Middle frontal gyrus (tissue), 1 donor: ENCODE measurements around the gene SAG.

Source experiments
- DNase-seq: peaks from one replicate; pipeline ENCODE4 v3.0.0-alpha.2; 2015; ENCODE audit warnings: low spot score; ENCODE audit errors: extremely low spot score

SAG gene

DNA sequence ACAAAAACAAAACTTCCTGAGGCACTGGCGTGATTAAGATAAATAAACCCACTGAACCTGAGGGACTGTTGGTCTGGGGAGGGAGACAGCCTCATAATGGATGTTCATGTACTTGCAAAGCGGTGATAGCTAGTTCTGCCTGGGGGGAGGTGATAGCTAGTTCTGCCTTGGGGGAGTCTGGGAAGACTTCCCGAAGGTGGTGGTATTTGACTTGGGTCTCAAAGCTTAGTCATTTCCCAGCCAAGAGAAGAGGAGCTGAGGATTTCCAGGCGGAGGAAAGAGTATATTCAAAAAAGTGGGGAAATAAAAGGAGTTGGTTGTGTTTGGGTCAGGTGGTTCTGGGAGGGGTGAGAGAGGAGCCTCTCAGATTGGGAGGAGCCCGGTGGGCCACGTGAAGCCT lies 71.4 kb downstream of the SAG start:
- no peak for DNase-seq

DNA sequence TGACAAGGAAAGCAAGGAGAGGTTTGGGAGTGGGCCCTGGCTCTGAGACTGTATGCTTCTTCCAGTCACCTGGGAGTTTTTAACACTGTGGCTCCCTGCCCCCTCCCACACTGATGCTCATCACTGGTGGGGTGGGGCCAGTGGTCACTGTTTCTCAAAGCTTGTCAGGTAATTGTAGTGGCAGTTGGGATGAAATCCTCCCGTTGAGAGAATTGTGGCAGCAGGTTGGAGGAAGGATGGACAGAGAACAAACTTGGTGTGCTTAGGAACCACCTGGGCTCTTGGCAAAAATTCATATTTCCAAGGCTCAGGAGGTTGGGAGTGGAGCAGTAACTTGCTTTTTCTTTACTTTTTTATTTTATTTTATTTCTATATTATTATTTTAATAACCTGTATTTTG lies 71.8 kb downstream of the SAG start:
- DNase-seq, result no peak

DNA sequence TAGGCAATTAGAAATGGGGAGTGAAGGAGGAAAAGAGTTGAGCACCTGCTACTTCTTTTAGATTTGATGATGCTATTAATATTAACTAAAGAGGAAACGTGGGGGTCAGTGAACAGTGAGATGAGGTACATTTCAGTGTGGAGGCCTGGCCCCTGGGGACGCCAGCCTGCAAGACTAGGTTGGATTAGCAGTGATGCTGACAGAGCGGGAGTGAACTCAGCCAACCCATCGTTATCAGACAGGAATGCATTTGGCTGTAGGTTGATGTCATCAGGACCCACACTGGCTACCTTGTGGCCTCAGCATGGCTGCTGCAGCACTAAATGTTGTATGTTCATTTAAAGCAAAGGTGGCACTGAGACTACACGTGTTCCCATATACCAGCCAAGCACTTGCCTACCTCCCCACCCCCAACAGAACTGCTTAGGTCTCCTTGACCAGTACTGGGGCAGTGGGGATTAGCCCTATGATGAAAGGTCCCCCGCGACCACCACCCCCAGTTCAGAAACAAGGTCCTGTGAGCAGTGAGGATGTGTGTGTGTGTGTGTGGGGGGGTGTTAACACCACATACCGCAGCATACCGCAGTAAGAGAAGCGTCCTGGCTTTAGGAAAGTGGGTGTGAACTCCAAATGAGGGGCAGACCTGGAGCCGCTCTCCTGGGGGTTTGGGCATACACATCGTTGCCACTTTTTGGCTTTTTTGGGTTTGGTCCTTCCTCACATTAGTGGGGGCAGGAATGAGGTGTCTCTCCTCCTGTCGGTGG lies 72.7 kb downstream of the SAG start:
- DNase-seq, result no peak

DNA sequence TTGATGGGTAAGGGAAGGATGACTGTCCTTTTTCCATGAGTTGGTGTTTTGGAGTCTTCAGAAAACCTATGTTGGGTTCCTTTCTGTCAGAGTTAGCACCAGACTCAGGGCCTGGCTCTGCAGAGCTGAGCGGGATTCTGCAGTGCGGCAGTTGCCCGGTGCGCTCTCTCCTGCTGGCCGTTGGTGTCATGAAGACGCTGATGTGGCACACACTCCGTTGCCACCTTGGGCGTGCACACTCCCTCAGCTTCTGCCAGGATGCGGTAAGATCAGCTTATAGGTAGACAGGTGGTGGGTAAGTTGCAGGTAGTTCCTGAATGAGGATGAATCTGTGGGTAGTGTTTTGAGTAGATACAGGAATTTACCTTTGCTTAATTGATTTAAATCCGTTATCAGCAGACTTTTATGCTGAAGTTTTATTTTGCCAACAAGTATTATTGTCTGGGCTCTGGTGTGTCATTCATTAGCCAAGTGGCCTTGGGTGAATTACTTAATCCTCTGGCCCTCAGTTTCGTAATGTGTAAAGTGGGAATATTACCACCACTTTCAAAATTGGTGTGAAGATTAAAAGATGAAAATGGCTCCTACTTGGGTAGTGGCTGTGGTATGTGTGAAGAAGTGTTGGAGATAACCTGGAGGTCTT lies 73.5 kb downstream of the SAG start:
- DNase-seq, result no peak

DNA sequence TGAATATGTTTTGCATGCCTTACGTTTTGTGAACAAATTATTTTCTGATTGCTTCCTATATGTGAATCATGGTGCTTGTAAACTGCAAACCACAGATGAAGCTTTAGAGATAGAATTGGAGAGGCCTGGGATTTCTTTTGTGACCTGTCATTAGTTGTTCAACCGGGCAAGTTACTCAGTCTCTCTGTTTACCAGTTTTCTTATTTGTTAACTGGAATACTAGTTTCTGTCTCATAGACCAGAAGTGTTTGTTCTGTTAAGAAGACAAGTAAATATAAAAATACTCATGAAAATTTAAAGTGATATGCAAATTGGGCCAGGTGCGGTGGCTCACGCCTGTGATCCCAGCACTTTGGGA lies 74.0 kb downstream of the SAG start:
- DNase-seq, result no peak

DNA sequence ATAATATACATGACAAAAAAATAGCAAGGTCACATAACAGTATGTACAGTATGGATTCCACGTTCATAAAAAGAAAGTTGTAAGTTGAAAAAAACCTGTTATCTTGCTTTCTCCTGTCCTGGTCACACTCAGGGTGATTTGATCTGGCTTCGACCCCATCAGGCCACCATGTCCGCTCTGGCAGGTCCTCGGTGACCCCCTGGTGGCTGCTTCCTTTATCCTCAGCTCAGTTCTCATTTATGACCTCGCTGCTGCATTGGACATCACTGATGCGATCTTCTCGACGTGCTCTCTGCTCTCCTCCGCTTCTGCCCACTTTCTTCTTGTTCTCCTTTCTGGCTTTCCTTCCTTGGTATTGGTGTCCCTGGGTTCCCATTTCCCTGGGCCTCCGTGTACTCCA lies 76.4 kb downstream of the SAG start:
- DNase-seq, result no peak

DNA sequence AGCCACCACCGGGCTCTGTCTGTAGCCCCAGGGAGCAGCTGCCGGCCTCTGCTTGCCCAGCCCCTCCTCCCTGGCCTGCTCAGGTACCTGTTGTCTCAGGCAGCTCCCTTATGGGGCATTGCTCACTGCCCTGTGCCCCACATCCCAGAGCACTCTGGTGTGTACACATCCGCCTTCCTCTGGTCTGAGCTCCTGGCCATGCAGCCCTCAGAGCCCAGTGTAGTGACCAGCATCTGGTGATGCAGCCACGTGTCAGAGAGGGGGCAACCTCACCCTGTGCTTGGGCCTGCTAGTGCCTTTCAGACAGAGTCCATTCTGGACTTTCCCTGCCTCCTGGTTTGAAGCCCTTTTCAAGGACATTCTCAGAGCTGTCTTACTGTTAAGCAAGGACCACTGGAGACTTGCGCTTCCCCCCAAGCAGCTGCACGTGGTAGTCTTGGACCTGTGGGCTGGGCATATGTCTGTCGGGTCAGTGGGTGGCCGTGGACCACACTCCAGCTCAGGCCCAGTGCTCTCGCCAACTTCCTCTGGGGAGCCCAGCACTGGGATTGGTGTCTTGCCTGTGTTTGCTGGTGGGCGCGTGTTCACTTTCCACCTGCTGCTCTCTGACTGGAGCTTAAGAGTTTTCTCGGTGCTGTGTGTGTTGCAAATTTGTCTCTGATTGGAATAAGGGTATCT lies 77.3 kb downstream of the SAG start:
- DNase-seq, result no peak

DNA sequence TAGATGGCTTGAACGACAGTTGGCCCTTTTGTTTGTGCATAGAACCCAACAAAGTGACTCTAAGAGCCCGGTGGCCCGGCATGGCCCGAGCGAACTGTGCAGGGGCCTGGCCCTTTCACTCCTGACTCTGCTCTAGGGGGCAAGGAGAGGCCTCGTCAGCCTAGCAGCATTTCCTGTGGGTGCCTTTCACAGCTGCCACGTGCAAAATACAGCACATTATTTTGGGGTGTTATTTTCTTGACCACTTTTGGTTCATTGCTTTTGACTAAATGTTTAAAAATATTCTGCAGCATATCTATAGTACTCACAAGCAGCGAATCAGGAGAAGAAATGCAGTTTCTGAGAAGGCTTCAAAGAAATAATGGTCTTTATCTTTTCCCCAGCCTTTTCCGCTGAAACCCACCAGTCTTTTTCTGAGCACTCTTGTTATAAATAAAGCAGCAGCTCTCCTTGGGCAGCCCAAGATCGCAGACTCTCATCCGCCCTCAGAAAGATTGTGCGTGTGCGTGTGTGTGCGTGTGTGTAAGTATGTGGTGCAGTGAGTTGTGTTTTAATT lies 78.0 kb downstream of the SAG start:
- no peak for DNase-seq

DNA sequence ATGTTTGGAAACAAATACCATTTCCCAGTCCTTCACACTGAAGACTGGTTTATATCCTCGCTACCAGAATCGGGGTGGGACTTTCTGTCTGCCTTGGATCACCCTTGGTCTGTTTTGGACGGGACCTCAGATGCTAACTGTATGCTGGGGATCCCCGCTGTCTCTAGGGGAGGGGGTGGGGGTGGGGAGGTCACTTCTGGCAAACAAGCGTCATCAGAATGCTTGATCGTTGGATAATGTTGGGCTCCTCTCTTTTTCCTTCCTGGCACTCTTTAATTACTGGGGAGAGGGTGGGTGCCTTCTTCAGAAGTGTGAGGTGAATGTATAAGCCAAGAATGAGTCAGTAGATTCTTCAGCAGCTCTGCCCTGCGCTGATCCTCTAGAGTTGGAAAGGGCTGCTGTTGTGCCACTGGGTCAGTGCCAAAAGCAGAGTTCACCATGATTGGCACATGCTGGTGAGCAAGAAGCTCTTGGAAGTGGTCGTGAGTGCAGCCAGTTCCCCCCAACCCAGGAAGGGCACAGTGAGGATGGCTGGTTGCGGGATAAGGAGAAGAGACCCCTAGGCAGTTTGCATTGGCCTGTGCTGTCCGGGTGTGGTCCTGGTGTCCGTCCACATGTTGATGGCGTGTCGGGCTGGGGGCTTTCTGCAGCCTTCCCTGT lies 78.9 kb downstream of the SAG start:
- DNase-seq, result no peak

DNA sequence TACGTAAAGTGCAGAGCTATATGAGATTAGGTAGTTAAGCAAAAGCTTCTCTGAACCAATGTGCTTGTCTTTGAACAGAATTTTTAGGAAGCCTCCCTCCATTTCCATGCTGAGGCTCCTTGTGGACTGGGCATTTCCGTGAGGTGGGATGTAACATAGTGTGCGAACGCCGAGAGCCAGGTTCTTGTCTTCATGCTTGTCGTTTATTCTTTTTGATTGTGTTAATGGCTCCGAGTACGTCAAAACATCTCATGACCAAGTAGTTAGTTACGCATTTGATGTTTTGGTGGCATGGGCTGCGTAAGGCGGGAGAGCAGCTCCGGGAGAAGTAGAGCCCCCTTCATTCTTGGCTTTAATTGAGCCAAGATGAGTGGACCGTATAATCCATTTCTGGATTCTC lies 79.6 kb downstream of the SAG start:
- no peak for DNase-seq

DNA sequence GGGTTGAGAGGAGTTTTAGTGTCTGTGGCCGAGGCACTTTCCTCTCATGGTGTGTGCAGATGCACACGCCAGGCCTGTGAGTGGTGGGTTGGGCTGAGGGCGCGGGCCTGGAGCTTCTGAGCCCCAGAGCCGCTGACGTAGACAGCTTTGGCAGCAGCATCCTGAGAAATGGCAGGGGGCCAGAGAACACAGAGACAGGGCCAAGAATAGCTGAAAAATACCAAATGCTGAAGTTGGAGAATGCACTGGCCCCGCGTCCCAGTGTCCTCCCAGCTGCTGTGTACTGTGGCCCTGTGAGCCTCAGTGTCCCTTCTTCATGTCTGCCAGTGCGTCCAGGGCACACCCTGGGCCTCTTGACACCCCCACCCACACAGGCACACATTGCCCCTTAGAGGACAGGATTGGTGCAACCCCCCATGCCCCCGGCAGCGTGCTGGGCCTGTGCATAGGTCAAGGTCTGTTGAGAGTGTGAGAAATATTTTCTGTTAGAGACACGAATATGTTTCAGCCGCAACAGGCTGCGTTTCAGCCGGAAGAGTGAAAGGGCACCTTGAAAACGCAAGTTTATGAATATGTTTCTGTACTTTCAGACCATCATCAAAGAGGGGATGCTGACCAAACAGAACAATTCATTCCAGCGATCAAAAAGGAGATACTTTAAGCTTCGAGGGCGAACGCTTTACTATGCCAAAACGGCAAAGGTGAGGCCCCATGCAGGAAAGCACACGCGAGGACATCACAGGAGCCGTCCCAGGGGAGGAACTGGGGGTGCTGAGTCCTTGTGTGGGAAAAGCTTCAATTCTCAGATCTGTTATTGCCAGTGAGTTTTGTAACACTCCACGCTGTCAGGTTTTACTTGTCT lies 80.3 kb downstream of the SAG start:
- DNase-seq, result peak; percentile 68

DNA sequence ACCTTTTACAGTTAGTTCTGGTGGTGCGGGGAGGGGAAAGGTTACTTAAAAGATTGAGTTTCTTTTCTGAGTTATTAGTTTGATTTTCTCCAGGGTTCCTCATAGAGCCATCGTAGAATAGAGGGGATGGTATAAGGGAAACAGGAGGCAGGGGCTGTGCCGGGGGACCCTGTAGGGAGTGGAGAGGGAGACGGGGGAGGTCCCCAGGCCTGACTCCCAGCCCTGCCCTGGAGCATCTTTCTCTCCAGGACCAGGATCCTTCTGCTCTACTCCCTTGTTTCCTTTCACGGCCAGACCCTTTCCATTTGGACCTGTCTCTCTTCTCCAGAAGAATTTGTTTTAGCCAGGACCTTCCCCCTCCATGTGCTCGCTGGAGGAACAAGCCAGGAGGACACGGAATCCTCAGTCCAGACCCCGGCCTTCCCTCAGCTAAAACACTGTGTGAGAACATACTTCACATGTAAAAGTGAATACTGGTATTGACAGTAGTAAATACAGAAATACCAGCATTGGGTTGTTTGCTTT lies 82.0 kb downstream of the SAG start:
- no peak for DNase-seq

DNA sequence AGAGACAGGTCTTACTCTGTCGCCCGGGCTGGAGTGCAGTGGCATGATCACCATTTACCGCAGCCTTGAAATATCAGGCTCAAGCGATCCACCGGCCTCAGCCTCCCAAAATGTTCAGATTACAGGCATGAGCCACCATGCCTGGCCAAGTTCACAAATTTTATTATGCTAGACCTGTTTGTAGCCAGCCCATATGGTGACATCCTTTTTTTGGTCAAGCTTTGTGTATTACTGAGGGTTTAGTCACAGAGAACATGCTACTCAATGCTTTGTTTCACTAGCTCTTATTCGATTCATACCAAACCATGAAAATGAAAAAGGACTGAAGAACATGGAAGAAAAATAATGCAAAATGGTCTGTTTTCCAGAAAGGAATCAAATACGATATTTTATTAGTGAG lies 88.1 kb downstream of the SAG start:
- no peak for DNase-seq
